Renal cortical epithelial cell (primary cell): ENCODE results near the gene VOPP1. TPM values are rescaled to one million over a fixed set of nuclear protein-coding genes. Genes with fewer than 3 reads are reported as not detected.

Experiments
- DNase-seq: peaks from one replicate; pipeline ENCODE4 v3.0.0-alpha.2; 2011; ENCODE audit warnings: low read depth
- total RNA-seq: library from RNA; depleted of rRNA; stranded (reverse); fragments of >200 nt; gene quantifications from 2 replicates; pipeline ENCODE4 v1.2.3, GENCODE V29; 2014

VOPP1 gene
- total RNA-seq, 1 donor from 2014 or later: 170 TPM

- peak; percentile 60 for DNase-seq
Observed at GRCh38 chr7:55533050-55533728, 39.1 kb downstream of the VOPP1 start.

GRCh38 chr7:55532150-55532917 lies 40.0 kb downstream of the VOPP1 start:
- DNase-seq: peak; percentile 66

GRCh38 chr7:55531536-55531935 lies 40.8 kb downstream of the VOPP1 start:
- DNase-seq: no peak

- no peak for DNase-seq
Observed at GRCh38 chr7:55527307-55527706, 45.0 kb downstream of the VOPP1 start.

- DNase-seq: no peak
Observed at GRCh38 chr7:55526770-55527169, 45.5 kb downstream of the VOPP1 start.

- DNase-seq: no peak
Observed at GRCh38 chr7:55526329-55526728, 46.0 kb downstream of the VOPP1 start.

- DNase-seq: no peak
Observed at GRCh38 chr7:55524558-55525310, 47.6 kb downstream of the VOPP1 start.

GRCh38 chr7:55523366-55523765 lies 48.9 kb downstream of the VOPP1 start:
- no peak for DNase-seq

- DNase-seq: no peak
Observed at GRCh38 chr7:55521917-55522902, 50.1 kb downstream of the VOPP1 start.

- DNase-seq: no peak
Observed at GRCh38 chr7:55521512-55521911, 50.8 kb downstream of the VOPP1 start.

- DNase-seq: no peak
Observed at GRCh38 chr7:55520426-55521140, 51.7 kb downstream of the VOPP1 start.

GRCh38 chr7:55518836-55519235 lies 53.5 kb downstream of the VOPP1 start:
- DNase-seq: no peak

GRCh38 chr7:55517936-55518689 lies 54.2 kb downstream of the VOPP1 start:
- DNase-seq: no peak

GRCh38 chr7:55517191-55517633 lies 55.1 kb downstream of the VOPP1 start:
- DNase-seq: no peak

- DNase-seq: no peak
Observed at GRCh38 chr7:55516409-55516808, 55.9 kb downstream of the VOPP1 start.

GRCh38 chr7:55515569-55516279 lies 56.6 kb downstream of the VOPP1 start:
- no peak for DNase-seq

GRCh38 chr7:55514546-55515265 lies 57.6 kb downstream of the VOPP1 start:
- DNase-seq: no peak

GRCh38 chr7:55513868-55514267 lies 58.4 kb downstream of the VOPP1 start:
- no peak for DNase-seq
